HG02938 (cell line): Measurements from ENCODE around the gene HOXA5.

ENCODE experiments used
- ATAC-seq: cut with Tn5 transposase; IDR thresholded peaks from one replicate; pipeline ENCODE4 v1.9.1; 2021; ENCODE audit warnings: mild to moderate bottlenecking, moderate library complexity; ENCODE audit not compliant: unreplicated experiment

The HOXA5 gene

DNA sequence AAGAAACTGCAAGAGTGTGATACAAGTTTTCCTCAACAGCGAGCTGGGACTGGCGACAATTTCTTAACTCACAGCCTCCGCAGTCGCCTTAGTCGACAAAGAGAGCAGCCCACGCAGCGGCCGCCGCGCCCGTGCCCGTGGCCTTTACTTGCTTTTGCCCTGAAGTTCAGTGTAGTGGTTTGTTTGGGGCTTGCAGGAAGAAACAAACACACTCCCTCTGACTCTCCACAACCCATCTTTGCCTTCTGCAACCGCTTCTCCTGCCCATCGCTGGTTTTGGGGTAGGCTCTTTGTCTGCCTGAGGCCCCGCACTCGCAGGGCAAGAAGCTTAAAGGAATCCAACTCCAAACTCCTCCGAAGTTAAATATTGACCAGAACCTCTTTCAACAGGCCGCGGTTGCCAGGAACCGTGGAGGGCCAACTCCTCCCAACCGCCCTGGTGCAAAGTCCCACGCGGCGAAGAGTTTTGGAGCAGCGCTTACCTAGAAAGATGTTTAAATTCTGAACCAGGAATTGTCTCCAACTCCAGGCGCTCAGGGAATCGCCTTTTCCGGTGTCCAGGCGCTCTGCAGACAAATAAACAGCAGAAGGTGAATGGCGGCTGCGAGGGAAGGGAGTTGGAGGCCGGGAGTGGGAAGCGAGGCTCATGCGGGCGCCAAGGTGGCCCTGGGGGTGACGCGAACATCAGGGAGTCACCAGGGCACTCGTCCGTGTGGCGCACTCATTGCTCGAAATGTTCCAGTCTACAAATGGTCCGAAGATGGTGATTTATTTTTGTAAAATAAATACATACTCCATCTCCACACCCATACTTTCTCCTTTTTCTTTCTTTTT lies 21.2 kb downstream of the HOXA5 start:
- no peak for ATAC-seq

DNA sequence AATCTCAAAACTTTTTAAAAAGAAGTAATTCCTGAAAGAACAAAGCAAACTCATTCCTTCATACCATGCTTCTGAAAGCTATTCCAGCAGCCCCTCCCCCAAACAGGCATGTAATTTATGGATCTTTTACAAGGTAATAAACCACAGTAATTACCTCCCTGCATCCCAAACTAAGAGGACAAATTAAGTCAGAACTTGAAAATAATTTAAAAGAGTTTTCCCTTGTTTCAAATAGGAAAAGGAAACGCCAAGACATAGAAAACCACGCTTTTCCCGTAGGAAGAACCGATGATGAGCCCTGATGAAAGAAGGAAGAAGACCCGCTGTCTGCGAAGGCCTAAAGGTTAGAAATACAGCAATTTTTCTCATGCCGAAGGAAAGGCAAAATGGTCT lies 21.8 kb downstream of the HOXA5 start:
- no peak for ATAC-seq

DNA sequence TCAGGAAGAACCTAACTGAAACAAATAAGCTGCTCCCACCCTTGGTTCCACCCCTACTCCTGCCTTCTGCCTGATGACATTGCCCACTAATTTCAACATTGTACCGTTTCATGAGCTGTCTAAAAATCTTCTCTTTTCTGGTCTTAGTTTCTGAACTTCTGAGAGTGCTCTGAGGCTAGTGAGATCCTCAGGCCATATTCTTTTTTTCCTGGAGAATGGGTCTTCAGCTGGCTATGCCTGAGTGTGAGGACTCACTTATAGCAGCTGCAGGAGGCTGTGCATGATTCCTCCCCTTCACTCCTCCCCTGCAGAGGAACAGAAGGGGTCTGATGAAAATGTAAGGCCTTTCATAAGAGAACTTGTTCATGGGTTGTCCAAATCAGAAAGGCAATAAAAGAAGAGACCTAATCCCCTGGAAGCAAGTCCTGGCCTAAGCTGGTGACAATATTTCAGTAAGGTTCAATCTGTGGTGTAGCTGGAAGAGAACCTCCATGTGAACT lies 24.0 kb downstream of the HOXA5 start:
- no peak for ATAC-seq

DNA sequence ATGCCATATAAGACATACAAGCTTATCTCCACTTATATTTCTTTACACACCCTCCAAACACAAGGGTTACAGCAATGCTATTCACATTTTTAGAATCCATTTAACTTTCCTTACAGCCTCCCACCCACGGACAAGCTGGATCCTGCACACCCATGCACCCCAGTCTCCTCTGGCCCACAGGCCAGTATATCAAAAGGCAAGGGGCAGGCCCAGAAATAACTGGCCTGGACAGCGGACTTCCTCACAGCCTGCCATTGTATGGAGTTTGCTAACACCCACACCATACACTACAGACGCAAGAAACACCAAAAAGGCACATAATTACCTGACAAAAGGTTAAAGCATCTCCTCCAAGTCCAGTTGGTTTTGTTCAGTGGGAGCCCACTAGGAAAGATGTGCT lies 24.9 kb downstream of the HOXA5 start:
- ATAC-seq, result no peak

DNA sequence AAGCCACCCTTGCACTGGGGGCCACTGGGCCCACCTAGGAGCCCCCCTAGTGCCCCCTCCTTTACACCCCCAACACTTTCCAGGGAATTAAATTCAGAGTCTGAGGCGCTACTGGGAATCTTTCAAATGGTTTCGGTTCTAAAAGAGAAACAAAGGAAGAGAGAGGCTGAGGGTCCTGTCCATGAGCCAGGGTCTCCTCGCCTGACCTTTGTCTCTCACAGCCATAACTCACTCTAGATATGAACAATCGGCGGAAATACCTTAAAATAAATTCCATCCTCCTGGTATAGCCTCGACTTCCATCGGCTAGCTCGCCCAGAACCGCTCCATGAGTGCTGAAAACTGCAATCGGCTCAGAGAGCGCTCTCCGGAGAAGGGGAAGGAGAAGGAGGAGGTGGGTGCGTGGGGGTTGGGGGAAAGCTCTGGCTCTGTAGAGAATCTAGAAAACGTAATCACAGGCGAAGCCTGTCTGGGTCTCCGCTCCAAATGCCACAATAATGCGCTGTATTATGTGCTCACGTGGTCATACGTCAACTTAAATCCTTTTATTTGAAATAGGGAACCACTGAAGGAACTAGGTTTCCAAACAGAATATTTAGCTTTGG lies 25.5 kb downstream of the HOXA5 start:
- ATAC-seq, result no peak

DNA sequence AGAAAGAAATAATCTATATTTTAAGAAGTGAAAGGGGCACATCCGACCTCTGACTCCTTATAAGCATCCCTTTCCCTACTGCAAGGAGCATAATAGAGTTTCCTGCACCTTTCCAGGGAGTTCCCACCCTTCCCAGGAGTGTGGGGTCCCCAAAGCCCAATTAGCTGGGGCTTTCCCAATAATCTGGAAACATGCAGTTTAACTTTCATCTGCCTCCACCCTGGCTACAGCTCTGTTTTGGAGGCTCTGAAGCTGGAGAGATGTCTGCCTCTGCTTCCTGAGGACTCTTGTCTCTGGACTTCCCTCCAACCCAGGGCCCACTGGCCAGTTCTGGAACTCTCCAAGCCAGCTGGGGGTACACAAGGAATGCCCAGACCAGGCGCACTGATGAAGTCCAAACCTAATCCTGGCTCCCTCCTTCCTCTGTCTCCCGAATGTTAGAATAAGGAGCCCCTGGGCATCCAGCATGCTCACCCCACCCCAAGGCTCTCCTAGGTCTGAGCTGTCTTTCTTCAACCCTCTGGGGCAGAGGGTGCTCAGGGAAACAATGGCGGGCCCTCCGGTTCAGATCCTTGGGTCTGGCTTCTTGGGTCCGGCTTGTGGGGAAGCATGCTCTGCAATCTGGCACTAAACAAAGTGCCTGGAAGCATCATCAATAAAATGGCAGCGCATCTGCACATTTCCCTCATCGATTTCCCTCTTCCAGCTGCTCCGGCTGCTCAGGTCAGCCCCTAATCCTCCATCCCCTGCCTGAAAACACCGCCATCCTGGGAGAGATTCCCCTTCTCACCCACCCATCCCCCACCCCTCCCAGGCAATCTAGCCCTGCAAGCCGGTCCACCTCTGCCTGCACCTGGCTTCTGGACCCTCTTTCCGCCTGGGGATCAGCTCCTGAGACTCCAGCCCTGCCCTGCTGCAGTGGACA lies 26.3 kb downstream of the HOXA5 start:
- ATAC-seq, result no peak

DNA sequence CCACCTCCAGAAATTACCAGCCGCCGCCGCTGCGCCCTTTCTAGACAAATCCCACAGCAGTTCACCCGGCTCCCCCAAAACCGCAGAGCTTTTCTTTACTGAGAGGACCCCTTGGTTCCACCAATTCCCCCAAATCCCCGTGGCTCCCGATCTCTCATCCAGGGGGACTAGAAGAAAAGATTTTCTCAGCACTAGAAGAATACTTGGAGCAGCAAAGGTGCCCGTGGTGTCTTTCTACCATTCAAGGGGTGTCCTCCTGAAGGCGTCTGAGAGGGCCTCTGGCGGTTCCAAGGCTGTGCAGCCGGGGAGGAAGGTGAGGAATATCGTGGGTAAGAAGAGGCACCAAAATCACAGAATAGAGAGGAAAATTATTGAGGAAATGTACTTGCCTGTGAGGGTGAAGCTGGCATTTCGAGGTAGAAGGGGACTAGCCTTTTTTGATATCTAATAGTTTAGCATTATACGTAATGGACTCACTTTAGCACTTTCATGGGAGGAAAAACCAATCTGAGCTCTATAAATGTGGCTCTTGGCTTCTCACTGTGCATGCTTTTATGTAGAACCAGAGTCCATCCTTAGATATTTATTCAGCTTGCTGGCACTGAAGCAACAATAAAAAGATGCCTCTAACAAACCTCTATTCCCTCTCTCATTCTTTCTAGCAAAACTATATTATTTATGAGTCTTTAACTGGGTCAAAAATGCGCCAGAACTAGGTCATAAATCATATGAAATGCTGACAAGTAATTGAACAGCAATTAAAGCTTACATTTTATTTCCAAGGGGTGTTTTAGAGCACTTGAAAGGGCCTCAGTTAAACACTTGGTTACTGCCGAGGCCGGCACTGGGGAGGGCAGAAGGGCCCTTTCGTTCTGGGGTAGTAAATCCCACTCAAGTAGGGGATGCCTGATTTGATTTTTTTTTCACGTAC lies 27.2 kb downstream of the HOXA5 start:
- ATAC-seq, result no peak

DNA sequence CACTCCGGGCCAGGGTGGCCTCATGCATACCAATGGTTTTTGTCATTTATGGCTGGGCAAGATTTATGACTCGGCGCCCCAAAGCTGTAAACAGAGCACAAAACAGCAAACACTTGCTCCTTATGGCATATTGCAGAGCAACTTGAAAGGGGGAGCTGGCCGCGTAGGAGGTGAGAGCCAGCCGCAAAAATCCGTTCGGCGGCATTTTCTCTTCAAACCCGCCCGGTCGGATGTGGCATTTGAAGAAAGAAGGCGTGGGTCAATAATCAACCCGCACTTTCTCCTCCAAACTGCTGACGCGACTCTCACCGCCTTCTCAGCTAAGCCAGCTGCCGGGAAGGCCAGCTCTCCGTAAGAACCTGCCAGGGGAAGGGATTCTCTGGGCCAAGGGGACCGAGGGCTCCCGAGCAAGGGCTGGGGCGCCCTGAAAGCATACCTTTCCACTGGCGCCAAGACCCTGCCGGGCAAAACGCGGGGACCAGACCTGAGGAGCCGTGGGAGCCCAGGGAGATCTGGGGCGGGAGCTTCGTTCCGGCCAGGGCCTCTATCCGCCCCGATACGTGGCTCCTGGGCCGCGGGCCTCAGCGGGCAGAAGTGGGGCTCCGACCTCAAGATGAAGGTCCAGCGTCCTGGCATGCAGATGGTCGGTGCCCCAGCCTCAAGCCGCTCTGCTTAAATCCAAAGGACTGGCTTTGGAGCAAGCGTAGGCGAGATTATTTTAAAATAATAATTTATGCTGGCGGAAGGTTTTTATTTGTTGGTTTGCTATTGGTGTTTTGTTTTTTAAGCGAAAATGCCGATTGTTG lies 28.1 kb downstream of the HOXA5 start:
- ATAC-seq, result no peak

DNA sequence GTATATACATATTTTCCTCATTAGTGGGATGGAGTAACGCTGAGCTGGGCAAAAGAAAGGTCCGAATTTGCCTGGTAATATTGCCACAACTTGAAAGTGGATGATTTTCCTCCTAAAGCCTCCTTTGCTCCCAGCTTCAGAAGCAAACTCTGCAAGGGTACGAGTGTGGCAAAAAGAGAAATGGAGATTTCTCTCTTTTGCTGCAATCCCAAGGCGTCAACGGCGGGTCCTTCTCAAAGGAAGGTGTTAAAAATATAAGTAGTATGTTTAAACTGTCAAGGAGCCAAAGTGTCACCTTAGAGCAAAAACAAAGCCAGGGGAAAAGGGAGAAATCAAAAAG lies 28.6 kb downstream of the HOXA5 start:
- no peak for ATAC-seq

DNA sequence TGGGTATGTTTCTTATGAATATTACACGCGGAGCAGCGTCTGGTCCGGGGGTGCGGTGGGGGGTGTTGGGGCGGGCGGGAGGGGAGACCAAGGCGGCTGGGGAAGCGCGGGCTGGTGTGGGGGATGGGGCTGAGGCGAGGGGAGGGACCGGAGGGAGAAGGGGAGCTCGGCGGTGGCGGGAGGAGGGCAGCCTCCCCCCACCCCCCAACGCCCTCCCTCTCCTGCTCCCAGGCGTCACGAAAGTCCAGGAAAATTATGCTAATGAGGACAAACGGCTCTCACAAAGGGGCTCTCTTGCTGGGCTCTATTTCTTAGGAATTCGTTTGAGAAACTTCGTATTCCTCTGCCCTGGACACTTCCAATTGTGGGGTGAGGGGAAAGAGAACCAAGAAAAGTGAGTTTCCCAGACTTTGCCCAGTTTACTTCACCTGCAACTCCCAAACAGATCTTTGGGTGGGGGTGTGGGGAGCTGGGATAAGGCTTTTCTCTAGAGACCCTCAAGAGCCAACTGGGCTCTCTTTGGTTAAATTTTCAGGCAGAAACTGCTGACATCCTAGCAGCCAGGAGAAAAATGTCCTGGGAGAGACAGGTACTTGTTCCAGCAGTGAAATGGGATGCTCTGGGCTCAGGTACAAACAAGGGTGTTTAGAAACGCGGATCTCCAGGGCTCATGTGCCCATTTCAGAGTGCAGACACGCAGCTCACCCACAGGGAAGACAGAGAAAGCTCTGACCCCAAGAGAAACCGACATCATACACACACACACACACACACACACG lies 29.3 kb downstream of the HOXA5 start:
- ATAC-seq, result no peak

DNA sequence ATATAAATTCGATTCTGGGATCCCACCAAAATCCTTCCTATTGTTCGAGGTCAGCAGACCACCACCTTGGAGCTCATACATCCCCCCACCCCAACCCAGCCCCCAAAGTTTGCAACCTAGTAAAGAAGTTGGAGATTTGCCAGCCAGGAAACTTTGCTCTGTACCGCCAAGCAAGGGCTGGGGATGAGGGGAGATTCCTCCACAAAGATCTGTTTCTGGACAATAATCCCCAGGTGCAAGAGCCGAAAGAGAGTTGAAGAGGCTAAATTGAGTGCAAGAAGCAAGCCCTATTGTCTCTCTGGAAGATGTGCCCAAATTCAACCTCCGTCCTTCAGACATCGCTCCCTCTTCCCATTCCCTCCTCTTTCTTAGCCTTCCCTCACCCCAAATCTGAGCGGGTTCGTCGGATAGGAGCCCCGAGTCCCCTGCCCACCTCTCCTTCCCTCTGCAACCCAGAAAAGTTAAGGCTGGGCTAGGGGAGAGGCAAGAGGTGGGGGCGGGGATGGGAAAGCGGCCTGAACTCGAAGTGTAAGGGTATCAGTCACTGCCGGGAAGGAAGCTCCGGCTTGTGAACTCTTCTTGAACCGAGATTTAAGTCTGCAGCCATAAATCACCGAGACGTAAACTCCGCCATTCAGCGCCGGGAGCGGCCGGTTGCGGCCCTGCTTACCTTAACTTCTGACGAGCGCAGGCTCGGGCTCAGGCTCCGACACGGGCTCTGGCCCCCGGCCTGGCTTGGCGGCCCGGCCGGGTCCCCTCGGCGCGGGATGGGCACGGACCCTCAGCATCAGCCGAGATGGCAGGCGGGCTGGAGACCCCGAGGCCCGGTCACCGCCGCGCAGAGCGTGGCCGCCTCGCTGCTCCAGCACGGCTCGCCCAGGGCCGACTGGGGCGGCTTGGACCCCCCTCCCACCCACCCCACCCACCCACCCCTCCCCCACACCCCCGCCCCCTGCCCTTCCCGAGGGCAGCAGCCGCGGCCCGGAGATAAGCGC lies 30.2 kb downstream of the HOXA5 start:
- no peak for ATAC-seq

DNA sequence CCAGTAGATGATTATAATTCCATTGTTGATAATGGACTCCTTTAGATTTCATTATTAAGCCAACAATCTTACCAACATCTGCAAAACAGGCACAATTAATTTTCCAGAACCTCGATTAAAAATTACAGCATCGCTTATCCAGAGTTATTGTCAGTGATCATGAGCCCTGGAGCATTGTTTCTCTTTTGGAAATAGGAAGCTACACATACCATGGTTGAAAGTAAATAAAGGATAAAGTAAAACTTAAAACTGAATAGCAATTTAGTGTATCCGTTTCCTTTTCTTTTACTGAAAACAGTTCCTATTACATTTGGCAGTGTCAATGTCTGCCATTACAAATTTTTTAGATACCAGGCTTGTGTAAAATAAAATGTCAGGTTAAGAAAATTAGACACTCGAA lies 31.1 kb downstream of the HOXA5 start:
- ATAC-seq, result no peak

DNA sequence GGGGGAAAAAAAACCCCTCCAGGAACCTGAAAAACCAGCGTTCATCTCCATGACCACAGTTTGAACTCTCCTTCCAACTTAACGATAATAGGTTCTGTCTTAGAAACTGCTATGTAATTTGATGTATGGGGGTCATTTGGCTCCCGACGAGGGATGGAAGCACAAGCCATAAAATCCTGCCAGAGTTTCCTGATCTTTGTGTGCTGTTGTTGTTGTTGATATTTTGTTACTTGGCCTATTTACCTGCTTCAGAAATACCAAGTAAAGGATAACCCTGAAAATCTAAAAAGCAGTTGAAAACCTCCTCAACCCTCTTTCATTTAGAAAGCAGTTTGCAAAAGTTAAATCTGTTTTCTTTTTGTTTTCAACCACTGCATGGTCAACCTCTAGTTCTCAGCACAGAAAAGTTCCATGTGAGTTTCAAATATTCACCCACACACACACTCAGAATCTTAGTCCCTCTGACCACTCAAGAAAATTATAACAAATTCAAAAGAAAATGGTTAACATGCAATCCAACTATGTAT lies 31.7 kb downstream of the HOXA5 start:
- ATAC-seq, result no peak

DNA sequence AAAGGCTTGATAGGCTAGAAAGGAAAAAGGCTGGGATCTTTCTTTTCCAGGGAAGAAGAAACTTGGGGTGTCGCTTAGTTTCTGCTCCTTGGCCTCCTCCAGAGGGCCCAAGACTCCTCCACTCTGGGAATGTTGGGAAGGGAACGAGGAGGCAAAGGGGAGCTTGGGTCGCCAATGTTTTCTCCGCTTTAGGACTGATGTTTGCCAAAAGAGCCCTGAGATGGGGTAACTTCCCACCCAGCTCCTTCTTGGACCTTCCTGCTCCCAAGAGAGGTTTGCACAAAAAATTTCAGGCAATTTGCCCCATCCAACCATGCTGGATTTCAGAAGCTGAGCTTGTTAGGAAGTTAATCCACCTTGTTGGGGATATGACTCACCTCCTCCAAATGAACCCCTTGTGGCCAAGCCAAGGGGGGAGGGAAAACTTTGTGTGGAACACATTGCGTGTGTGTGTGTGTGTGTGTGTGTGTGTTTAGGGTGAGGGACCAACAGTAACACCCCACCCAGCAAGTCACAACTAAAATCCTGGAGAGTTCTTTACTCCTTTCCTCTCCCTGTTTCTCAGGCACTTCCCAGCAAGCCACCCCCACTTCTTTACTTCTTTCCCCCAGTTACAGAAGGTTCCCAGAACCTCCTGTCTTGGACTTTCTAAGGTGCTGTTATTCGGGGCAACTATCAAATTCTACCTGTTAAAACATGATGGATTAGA lies 32.3 kb downstream of the HOXA5 start:
- no peak for ATAC-seq

DNA sequence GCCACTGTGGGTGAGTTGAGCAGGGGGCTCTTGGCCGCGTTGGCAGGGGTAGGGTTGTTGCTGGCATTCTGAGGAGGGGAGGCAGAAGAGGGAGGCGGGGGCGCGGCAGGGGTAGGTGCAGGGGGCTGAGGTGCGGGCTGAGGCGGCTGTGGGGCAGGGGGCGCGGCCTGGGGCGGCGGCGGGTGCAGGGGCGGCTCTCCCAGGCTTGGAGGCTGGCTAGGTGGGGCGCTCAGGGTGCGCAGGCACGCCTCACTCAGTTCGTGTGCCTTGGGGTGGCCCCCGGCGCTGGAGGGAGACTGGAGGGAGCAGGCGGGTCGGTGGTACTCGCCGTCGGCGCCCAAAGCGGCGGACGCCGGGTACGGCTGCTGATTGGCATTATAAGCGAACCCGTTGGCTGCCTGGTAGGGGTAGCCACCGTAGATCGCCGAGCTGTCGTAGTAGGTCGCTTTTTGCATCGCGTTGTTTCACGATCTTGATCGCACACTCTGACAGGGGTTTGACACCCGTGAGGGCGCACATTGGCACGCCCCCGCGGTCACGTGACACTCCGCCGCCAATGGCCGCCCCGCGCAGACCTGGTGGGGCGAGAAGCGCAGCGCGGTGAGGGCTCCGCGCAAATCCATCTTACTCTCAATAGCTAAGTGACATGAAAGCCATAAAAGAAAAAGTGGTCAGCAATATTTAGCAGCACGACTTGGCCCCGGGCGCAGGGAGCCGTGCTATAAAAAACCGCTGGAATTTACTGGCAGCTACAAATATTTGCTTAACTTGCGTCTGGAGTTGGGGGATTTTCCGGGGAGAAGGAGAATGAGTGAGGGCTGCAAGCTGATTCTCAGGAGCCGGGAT lies 33.1 kb downstream of the HOXA5 start:
- no peak for ATAC-seq
